ENCODE measurements around the gene ZNF786. TPM values are rescaled to one million over a fixed set of nuclear protein-coding genes. Genes with fewer than 3 reads are reported as not detected.
A peak's percentile ranks its signal among the peaks of the same experiment; 100 is the strongest.

The ZNF786 gene
- total and polyA plus RNA-seq, 9 of the 15 experiments (the other 6 are each of a cell fraction or from before 2014, with no cell fraction given): 0.31 to 5.4 (median 3.0) TPM

- TF ChIP-seq THAP12 (CRISPR knock-in tag; IDR thresholded peaks at IDR 0.05): peak; percentile 64
- peak; percentile 67; the same call in 1 of the 2 replicates for TF ChIP-seq ZNF263 (CRISPR knock-in tag; IDR thresholded peaks at IDR 0.05; ENCODE audit: borderline replicate concordance)
- peak; percentile 52; the same call in 1 of the 2 replicates for TF ChIP-seq ZHX1 (conservative IDR thresholded peaks at IDR 0.05; ENCODE audit: low read length)
- TF ChIP-seq ID3 (CRISPR knock-in tag; IDR thresholded peaks at IDR 0.05): no peak
- peak; percentile 92 for TF ChIP-seq ID3 (tag; IDR thresholded peaks at IDR 0.05)
- peak; percentile 70 for TF ChIP-seq CREB3L1 (IDR thresholded peaks at IDR 0.05; ENCODE audit: borderline replicate concordance, low read depth)
- peak; percentile 58; the same call in 1 of the 2 replicates for TF ChIP-seq ZNF224 (CRISPR knock-in tag; IDR thresholded peaks at IDR 0.05)
- peak; percentile 80; the same call in 1 of the 2 replicates for TF ChIP-seq PHF21A (IDR thresholded peaks at IDR 0.05; ENCODE audit: borderline replicate concordance, low read depth)
- peak; percentile 78; the same call in 1 of the 2 replicates for TF ChIP-seq ZNF609 (CRISPR knock-in tag; IDR thresholded peaks at IDR 0.05; ENCODE audit: borderline replicate concordance)
Observed at GRCh38 chr7:149028346-149029109, 62.0 kb downstream of the ZNF786 start, which contains the start of gene PDIA4 (continued).
